ENCODE measurements around the gene PARD3.

The PARD3 gene

GRCh38 chr10:34824870-34825269 lies 9.8 kb upstream of the PARD3 start:
- no peak for DNase-seq

- peak; percentile 62 for DNase-seq
Measured at GRCh38 chr10:34821587-34822585, 6.8 kb upstream of the PARD3 start.

- no peak for DNase-seq
Measured at GRCh38 chr10:34817586-34817985, 2.5 kb upstream of the PARD3 start.

DNA sequence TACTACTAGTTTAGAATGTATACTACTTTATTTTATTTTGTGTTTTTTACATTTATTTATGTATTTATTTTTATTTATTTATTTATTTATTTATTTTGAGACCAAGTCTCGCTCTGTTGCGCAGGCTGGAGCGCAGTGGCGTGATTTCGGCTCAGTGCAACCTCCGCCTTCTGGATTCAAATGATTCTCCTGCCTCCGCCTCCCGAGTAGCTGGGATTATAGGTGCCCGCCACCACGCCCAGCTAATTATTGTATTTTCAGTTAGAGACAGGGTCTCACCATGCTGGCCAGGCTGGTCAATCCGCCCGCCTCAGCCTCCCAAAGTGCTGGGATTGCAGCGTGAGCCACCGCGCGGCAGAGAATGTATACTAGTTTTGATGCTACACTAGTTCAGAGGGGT lies 2.0 kb upstream of the PARD3 start:
- DNase-seq, result no peak

DNA sequence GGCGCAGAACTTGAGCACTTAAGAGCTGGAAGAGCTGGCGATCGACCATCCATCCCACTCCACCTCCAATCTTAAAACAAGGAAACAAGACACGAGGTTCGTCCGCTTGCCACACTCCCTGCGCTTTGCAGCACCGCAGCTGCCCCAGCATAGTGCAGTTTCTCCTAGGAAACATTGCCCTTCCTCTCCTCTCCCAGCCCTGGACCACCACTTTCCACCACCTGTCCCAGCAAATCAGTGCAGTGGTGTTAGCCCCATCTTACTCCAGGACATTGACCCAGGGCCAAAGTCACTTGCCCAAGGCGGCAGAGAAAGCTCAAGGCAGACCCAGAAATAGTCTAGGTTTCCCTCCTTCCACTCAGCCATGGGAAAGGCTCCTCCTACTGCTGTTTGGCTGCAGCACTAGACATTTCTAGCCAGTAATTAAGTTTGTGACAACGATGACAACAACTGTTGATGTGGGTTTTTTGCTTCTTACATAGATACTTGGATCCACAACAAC lies 1.5 kb upstream of the PARD3 start:
- DNase-seq, result no peak

DNA sequence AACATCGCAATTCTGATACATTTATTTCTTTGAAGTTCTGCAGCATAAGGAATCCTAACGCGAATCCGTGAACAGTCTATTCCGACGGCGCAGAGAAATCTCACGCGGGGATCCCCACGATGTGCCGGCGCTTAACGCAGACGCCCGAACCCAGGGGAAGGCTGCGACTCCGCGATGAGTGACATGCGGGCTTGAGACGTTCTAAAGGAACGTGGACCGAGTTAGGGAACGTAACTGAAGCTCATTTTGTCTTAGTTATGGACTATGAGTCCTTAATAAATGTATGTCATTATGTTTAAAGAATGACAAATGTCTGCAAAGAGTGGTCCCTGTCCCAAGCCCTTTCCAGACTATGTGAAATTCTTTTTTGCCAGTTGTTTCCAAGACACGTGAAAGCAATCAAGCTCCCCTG lies 995 bp upstream of the PARD3 start:
- DNase-seq, result no peak

GRCh38 chr10:34814913-34815184 lies 247 bp downstream of the PARD3 start:
- DNase-seq, result no peak

DNA sequence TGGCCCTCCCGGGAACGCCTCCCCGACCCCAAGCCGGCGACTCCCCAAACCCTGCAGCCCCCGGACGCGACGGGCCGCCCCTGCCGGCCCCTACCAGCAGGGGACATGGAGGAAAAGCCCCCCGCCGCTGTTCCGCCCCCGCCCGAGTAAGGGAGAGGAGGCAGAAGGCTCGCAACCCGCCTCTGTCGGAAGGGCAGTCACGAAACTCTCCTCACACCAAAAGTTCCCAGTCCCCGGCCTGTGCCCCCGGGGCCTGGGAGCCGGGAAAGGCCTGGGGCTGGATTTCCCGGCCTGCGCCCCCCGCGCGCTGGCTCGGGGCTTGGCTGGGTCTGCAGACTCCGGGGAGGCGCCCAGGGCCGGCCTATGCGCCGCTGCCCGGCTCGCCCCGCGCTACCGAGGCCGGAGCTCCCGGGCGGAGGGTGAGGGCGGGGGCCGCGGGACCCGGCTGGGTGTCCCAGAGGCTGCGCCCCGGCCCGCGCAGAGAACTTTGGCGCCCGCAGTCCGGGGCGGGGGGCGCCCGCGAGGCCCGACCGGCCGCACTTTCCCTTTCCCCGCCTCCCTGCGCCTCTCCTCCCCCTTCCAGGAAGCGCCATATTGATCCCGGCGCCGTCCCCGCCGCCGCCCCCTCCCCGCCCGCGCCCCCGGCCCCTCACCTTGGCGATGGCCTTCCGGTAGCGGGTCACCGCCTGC lies 728 bp downstream of the PARD3 start:
- DNase-seq, result no peak

GRCh38 chr10:34813626-34814222 lies 1.4 kb downstream of the PARD3 start:
- peak; percentile 55 for DNase-seq

DNA sequence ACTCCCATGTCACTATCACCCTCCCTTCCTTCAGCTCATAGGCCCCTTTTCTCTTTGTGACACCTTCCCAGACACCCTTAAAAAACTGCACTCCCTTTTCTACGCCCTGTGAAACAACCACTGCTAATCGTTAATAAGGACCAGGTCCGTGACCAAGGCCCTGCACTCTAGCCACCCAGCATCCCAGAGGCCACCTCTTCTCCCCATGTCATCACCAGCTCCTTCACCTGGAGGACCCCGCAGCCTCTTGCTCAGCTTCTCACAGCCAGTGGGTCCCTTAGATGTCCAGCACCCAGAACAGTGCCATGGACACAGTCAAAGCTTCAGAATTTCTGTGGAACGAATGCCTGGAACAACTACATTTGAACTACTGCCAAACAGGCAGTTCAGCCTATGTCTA lies 2.3 kb downstream of the PARD3 start:
- no peak for DNase-seq

DNA sequence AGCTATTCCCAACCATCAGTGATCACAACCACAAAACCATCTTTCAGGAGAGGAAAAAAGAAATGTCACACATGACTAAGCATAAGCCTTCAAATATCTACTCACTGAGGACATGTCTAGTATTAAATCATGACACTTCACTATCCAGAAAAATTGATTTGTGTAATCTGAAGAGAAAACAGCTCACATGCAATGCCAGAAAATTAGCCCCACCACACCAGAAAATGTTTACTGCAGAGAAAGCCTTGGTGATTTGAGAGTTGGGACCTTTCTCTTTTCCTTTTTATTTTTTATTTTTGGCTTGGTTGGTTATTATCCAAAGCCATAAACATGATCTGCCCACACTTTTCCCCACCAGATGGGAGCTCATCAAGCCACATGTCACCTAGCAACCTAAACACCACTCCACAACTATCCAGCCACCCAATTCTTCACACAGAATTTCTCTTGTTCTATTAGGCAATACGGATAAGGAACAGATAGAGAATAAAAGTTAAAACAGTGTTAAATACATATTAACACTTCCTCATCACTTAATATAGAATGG lies 3.1 kb downstream of the PARD3 start:
- DNase-seq, result no peak

DNA sequence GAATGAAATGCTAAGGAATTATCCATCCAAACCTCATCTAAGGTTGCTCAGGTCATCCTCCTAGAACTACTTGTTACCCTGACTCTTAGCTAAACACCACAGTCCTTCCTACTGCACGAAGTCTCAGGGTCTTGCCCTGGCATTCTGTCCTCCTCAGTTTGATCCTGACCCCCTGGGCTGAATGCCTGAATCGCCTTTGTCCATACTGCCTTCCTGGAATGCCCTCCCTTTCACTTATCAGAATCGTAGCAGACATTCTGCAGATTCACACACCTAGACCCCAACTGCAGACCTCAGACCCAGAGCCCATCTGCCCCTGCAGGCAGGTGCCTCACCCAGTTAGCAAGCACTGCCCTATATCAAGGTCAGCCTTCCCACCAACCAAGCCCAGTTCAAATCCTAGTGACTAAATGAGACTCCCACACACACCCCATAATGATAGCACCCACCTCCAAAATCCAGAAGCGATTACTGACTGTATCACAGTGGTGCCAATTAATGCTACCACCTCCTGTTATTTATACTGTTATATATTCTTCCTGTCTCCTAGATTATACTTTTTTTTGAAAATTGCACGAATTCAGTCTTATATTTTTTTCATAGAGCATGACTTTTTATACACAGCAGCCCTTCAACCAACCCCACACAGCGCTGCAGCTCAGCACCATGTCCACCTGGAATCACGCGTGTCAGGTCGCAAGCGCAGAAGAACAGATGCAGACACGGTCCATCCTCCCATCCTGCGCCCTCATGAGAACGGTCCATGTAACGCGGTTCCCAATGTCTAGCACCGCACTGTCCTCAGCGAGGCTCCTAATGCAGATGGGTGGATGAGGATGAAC lies 3.7 kb downstream of the PARD3 start:
- no peak for DNase-seq

DNA sequence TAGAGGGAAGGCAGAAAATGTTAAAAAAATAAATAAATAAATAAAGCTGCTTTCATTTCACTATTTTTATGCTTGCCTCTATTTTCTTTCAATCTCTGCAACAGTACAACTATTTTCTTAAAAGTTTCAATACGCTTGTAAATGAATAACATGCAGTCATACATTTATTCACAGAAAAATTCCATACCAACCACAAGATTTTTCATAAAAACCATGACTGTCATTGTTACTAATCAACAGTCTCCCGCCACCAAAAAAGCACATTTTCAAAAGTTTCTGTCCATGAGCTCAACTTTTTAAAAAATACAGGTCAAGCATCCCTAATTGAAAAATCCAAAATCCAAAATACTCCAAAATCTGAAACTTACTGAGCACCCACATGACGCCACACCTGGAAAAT lies 5.3 kb downstream of the PARD3 start:
- DNase-seq, result no peak

GRCh38 chr10:34808801-34809745 lies 6.0 kb downstream of the PARD3 start:
- DNase-seq, result peak; percentile 53

GRCh38 chr10:34808336-34808735 lies 6.8 kb downstream of the PARD3 start:
- DNase-seq, result no peak

DNA sequence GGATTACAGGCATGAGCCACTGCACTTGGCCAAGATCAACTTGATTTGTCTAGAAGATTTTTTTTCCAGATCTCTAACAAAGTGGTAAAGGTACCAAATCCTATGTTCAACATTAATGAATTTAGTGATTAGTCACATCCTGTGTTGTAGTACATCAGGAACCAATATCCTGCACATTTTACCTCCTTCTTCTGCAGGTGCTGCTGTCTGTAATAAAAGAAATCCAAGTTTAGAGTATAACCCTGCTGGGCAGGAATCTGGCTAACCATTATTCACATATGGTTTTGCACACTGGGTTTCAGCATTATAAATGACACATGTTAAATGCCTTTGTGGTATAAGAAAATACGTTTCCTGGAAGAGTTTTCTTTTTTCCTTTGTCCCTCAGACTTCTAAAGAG lies 10.8 kb downstream of the PARD3 start:
- DNase-seq, result peak; percentile 55

- no peak for DNase-seq
Measured at GRCh38 chr10:34802692-34803091, 12.4 kb downstream of the PARD3 start.

- no peak for DNase-seq
Measured at GRCh38 chr10:34801097-34801733, 13.9 kb downstream of the PARD3 start.

- DNase-seq, result no peak
Measured at GRCh38 chr10:34800624-34801023, 14.5 kb downstream of the PARD3 start.

DNA sequence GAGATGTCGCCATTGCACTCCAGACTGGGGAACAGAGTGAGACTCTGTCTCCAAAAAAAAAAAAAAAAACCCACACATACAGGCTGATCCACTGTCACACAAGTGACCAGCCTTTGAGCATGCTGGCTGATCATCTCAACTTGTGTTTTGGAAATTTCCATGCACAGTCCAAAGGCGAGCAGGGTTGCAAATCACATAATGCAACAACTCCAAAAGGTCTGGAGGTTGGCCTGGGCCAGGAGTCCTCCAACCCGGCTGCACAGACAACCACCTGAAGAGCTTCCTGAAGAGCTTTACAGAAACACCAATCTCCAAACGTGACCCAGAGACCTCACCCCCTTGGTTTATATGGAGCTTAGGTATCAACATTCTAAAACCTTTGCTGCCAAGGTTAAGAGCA lies 16.4 kb downstream of the PARD3 start:
- no peak for DNase-seq

GRCh38 chr10:34797155-34797554 lies 17.9 kb downstream of the PARD3 start:
- DNase-seq, result no peak

Data from fibroblast of skin of abdomen (primary cell).